H1 (cell line): Measurements from ENCODE around the gene ACP2. TPM values are rescaled to one million over a fixed set of nuclear protein-coding genes. Genes with fewer than 3 reads are reported as not detected.

Experiments
- CTCF ChIA-PET: fragments of 300-600 bp; sonication (Branson Sonifier 250); formaldehyde crosslinking; loops from one replicate; lab custom pipeline; 2021; ENCODE audit not compliant: partially characterized antibody; lab: Charles Lee
- POLR2A ChIA-PET: fragments of 300-600 bp; sonication (Branson Sonifier 250); formaldehyde crosslinking; loops from one replicate; lab custom pipeline; 2021; ENCODE audit warnings: inconsistent platforms; ENCODE audit not compliant: partially characterized antibody; lab: Charles Lee
- DNase-seq, 2 experiments: peaks; one replicate each; pipeline versions ENCODE4 v3.0.0 to v3.0.0-alpha.2; 2010 to 2022; ENCODE audit warnings: low spot score in 2 of 2, low read depth in 1 of 2, mixed read lengths in 1 of 2
- FAIRE-seq: peaks from 2 replicates; lab custom pipeline; 2011; peaks lifted over from hg19 to GRCh38; lab: Jason Lieb, UNC
- H2AFZ ChIP-seq: 2 replicates; pipeline ENCODE4 v1.8.1; 2012; ENCODE audit warnings: low read length, inconsistent platforms
- H2AK5ac ChIP-seq: 2 replicates; pipeline ENCODE4 v1.6.1; 2013; ENCODE audit warnings: low read depth, low read length
- H2BK120ac ChIP-seq: replicated peaks from 2 replicates; pipeline ENCODE3; 2013; ENCODE audit warnings: low read depth, low read length, inconsistent platforms
- H2BK12ac ChIP-seq: 2 replicates; pipeline ENCODE4 v1.6.1; 2013; ENCODE audit warnings: low read depth, low read length
- H2BK15ac ChIP-seq: 2 replicates; pipeline ENCODE4 v1.6.1; 2013; ENCODE audit warnings: low read length
- H2BK20ac ChIP-seq: 2 replicates; pipeline ENCODE4 v1.6.1; 2013; ENCODE audit warnings: low read length
- H2BK5ac ChIP-seq: 2 replicates; pipeline ENCODE4 v1.6.1; 2013; ENCODE audit warnings: low read depth, low read length
- H3K14ac ChIP-seq: 2 replicates; pipeline ENCODE4 v1.6.1; 2013; ENCODE audit warnings: inconsistent platforms; ENCODE audit not compliant: insufficient read length
- H3K18ac ChIP-seq: 2 replicates; pipeline ENCODE4 v1.6.1; 2013; ENCODE audit warnings: low read length; ENCODE audit errors: extremely low read depth
- H3K23ac ChIP-seq: 2 replicates; pipeline ENCODE4 v1.6.1; 2013; ENCODE audit warnings: inconsistent platforms; ENCODE audit not compliant: insufficient read length
- H3K23me2 ChIP-seq: 2 replicates; pipeline ENCODE4 v1.6.1; 2013; ENCODE audit warnings: low read depth, low read length
- H3K27ac ChIP-seq: 2 replicates; pipeline ENCODE4 v1.6.1; 2011; ENCODE audit warnings: low read depth, low read length, inconsistent platforms
- H3K27me3 ChIP-seq, 4 experiments: replicated peaks in 1 of 4; 1 replicate in 1 of 4; 2 replicates in 3 of 4; pipeline versions ENCODE4 v1.6.1 to v1.8.1; 2011 to 2013; ENCODE audit warnings: low read length in 3 of 4, mild to moderate bottlenecking in 3 of 4, inconsistent platforms in 2 of 4, mixed read lengths in 2 of 4, moderate library complexity in 1 of 4; ENCODE audit not compliant: control insufficient read depth in 3 of 4, insufficient read depth in 3 of 4; ENCODE audit errors: extremely low read depth in 1 of 4
- H3K36me3 ChIP-seq, 4 experiments: 2 replicates each; pipeline versions ENCODE4 v1.6.1 to v1.8.1; 2011 to 2013; ENCODE audit warnings: mild to moderate bottlenecking in 4 of 4, low read length in 3 of 4, moderate library complexity in 2 of 4, control low read depth in 1 of 4, inconsistent platforms in 1 of 4; ENCODE audit not compliant: insufficient read depth in 4 of 4, control insufficient read depth in 2 of 4
- H3K4ac ChIP-seq: replicated peaks from 2 replicates; pipeline ENCODE3; 2013; ENCODE audit warnings: low read length, low read depth, mixed read lengths, inconsistent platforms; ENCODE audit not compliant: insufficient read length
- H3K4me1 ChIP-seq, 4 experiments: replicated peaks in 1 of 4; 1 replicate in 1 of 4; 2 replicates in 3 of 4; pipeline versions ENCODE4 v1.6.1 to v1.8.1; 2011 to 2013; ENCODE audit warnings: low read length in 3 of 4, inconsistent platforms in 2 of 4, mixed read lengths in 1 of 4; ENCODE audit not compliant: insufficient read depth in 4 of 4, control insufficient read depth in 3 of 4
- H3K4me2 ChIP-seq, 2 experiments: 2 replicates each; pipeline versions ENCODE4 v1.6.1 to v1.8.1; 2011 to 2013; ENCODE audit warnings: low read depth in 2 of 2, low read length in 2 of 2, control low read depth in 1 of 2, inconsistent platforms in 1 of 2, mild to moderate bottlenecking in 1 of 2; ENCODE audit not compliant: insufficient read depth in 1 of 2
- H3K4me3 ChIP-seq, 4 experiments: fragments of 200-600, 300-600 bp in 1 of 4; sonication (generic), shearing (Covaris generic), sonication (Bioruptor Twin) in 1 of 4; 2 replicates each; pipeline versions ENCODE4 v1.5.1 to v1.8.1; 2011 to 2016; ENCODE audit warnings: low read length in 4 of 4, low read depth in 3 of 4, control low read depth in 2 of 4, inconsistent platforms in 2 of 4, mild to moderate bottlenecking in 2 of 4, mixed read lengths in 1 of 4, moderate library complexity in 1 of 4; ENCODE audit not compliant: insufficient read depth in 2 of 4; ENCODE audit errors: extremely low read depth in 1 of 4
- H3K56ac ChIP-seq: replicated peaks from 2 replicates; pipeline ENCODE3; 2013; ENCODE audit warnings: low read depth, mild to moderate bottlenecking, mixed read lengths, low read length, inconsistent platforms; ENCODE audit not compliant: insufficient read length
- H3K79me1 ChIP-seq: 2 replicates; pipeline ENCODE4 v1.6.1; 2013; ENCODE audit warnings: low read depth, low read length, control low read depth
- H3K79me2 ChIP-seq, 2 experiments: 2 replicates each; pipeline versions ENCODE4 v1.6.1 to v1.8.1; 2012 to 2013; ENCODE audit warnings: low read length in 2 of 2, mild to moderate bottlenecking in 2 of 2, inconsistent platforms in 1 of 2; ENCODE audit not compliant: insufficient read depth in 2 of 2, control insufficient read depth in 1 of 2
- H3K9ac ChIP-seq, 4 experiments: replicated peaks in 1 of 4; 1 replicate in 1 of 4; 2 replicates in 3 of 4; pipeline versions ENCODE4 v1.6.1 to v1.8.1; 2011 to 2013; ENCODE audit warnings: low read depth in 3 of 4, low read length in 3 of 4, control low read depth in 2 of 4, mild to moderate bottlenecking in 2 of 4, moderate library complexity in 2 of 4, inconsistent platforms in 1 of 4; ENCODE audit errors: extremely low read depth in 1 of 4
- H3K9me3 ChIP-seq, 2 experiments: 2 replicates each; pipeline versions ENCODE4 v1.6.1 to v1.8.1; 2012 to 2013; ENCODE audit warnings: mild to moderate bottlenecking in 2 of 2, moderate library complexity in 2 of 2, control low read depth in 1 of 2, inconsistent platforms in 1 of 2, low read depth in 1 of 2, low read length in 1 of 2, mixed read lengths in 1 of 2; ENCODE audit not compliant: insufficient read depth in 2 of 2
- H4K20me1 ChIP-seq, 2 experiments: replicated peaks in 1 of 2; 2 replicates each; pipeline versions ENCODE3 to v1.8.1; 2011 to 2013; ENCODE audit warnings: inconsistent platforms in 2 of 2, low read length in 2 of 2, mild to moderate bottlenecking in 1 of 2; ENCODE audit not compliant: insufficient read depth in 2 of 2, control insufficient read depth in 1 of 2
- H4K5ac ChIP-seq: 2 replicates; pipeline ENCODE4 v1.6.1; 2013; ENCODE audit warnings: low read length, low read depth, mixed read lengths, inconsistent platforms; ENCODE audit not compliant: insufficient read length
- H4K8ac ChIP-seq: 2 replicates; pipeline ENCODE4 v1.8.0; 2013; ENCODE audit warnings: mild to moderate bottlenecking, moderate library complexity, low read length, inconsistent platforms; ENCODE audit not compliant: insufficient read depth; ENCODE audit errors: extremely low read depth
- H4K91ac ChIP-seq: replicated peaks from 2 replicates; pipeline ENCODE3; 2013; ENCODE audit warnings: low read length, mixed read lengths, inconsistent platforms; ENCODE audit not compliant: insufficient read length
- EP300 ChIP-seq, 2 experiments: IDR thresholded peaks; 1 replicate in 1 of 2; 2 replicates in 1 of 2; pipeline ENCODE4 v1.6.1; 2011 to 2012; ENCODE audit warnings: low read depth in 2 of 2, low read length in 2 of 2, mild to moderate bottlenecking in 2 of 2, borderline replicate concordance in 1 of 2, inconsistent platforms in 1 of 2, moderate library complexity in 1 of 2
- GTF2F1 ChIP-seq: IDR thresholded peaks from 2 replicates; pipeline ENCODE4 v1.6.1; 2012; ENCODE audit warnings: low read depth, low read length, improper control_type of control experiment, borderline replicate concordance
- JUN ChIP-seq: IDR thresholded peaks from 2 replicates; pipeline ENCODE4 v1.6.1; 2011; ENCODE audit warnings: low read depth, mild to moderate bottlenecking, improper control_type of control experiment, low read length
- KDM1A ChIP-seq: fragments of 200-600, 300-600 bp; sonication (generic); IDR thresholded peaks from 2 replicates; pipeline ENCODE4 v1.7.1; 2016; ENCODE audit warnings: mild to moderate bottlenecking, low read length, borderline replicate concordance
- KDM5A ChIP-seq: fragments of 200-600 bp; IDR thresholded peaks from 2 replicates; pipeline ENCODE4 v1.7.1; 2012; ENCODE audit warnings: mild to moderate bottlenecking, low read length, inconsistent platforms, mixed read lengths
- RFX5 ChIP-seq: IDR thresholded peaks from 2 replicates; pipeline ENCODE4 v1.6.1; 2011; ENCODE audit warnings: low read depth, low read length, improper control_type of control experiment, borderline replicate concordance
- SAP30 ChIP-seq: fragments of 300-600 bp; sonication (generic); IDR thresholded peaks from 2 replicates; pipeline ENCODE4 v1.7.1; 2012; ENCODE audit warnings: low read length, moderate library complexity, mild to moderate bottlenecking, inconsistent platforms; ENCODE audit not compliant: insufficient read depth, insufficient replicate concordance
- SIRT6 ChIP-seq: IDR thresholded peaks from one replicate; pipeline ENCODE4 v1.7.1; 2012; ENCODE audit warnings: low read length, inconsistent platforms
- SP4 ChIP-seq: IDR thresholded peaks from 2 replicates; pipeline ENCODE4 v1.6.1; 2012; ENCODE audit warnings: low read length, inconsistent platforms
- TAF1 ChIP-seq: IDR thresholded peaks from 2 replicates; pipeline ENCODE4 v1.6.1; 2011; ENCODE audit warnings: mild to moderate bottlenecking, low read depth, low read length
- TCF12 ChIP-seq: IDR thresholded peaks from 2 replicates; pipeline ENCODE4 v1.6.1; 2011; ENCODE audit warnings: low read depth, mild to moderate bottlenecking, low read length
- YY1 ChIP-seq: IDR thresholded peaks from 2 replicates; pipeline ENCODE4 v1.6.1; 2011; ENCODE audit warnings: low read depth, mild to moderate bottlenecking, low read length
- ZNF274 ChIP-seq: IDR thresholded peaks from 2 replicates; pipeline ENCODE4 v1.7.0; 2012; ENCODE audit warnings: low read length, borderline replicate concordance; ENCODE audit errors: extremely low read depth
- WGBS, 2 experiments: shearing (Covaris generic) in 1 of 2; methylation state at CpG; one replicate each; pipeline versions ENCODE4 v1.1.6 to v1.1.7; 2013 to 2015; ENCODE audit warnings: low lambda C conversion rate in 2 of 2, mixed read lengths in 2 of 2, inconsistent platforms in 1 of 2, low coverage in 1 of 2, missing lambda C conversion rate in 1 of 2; ENCODE audit not compliant: insufficient replicate concordance in 2 of 2, insufficient coverage in 1 of 2, insufficient read length in 1 of 2; ENCODE audit errors: extremely low coverage in 1 of 2, missing lambda C conversion rate in 1 of 2; 5-methylcytosine and 5-hydroxymethylcytosine counted together
- polyA plus RNA-seq, 7 experiments: library from polyadenylated mRNA; depleted of rRNA in 3 of 7; stranded (reverse) in 5 of 7; unstranded in 2 of 7; fragments of >200 nt in 5 of 7; fragments of 200-250 nt in 2 of 7; gene quantifications; 1 replicate in 5 of 7; 2 replicates in 1 of 7; 4 replicates in 1 of 7; pipeline versions ENCODE4 v1.2.1 to v1.2.3, GENCODE V29; 2011 to 2013; ENCODE audit warnings: missing spikeins in 2 of 7, mixed read lengths in 2 of 7
- total RNA-seq: library from RNA; stranded (reverse); fragmentation: NEBNext Ultra II Directional; extraction: Animal tissue kit (Norgen Biotek cat#: 25700); gene quantifications from 2 replicates; pipeline ENCODE4 v1.2.1, GENCODE V29; 2021

Gene ACP2
- total and polyA plus RNA-seq, 2 of the 8 experiments (the other 6 are each of a cell fraction or from before 2014, with no cell fraction given): 17.8 to 19.8 TPM

DNA sequence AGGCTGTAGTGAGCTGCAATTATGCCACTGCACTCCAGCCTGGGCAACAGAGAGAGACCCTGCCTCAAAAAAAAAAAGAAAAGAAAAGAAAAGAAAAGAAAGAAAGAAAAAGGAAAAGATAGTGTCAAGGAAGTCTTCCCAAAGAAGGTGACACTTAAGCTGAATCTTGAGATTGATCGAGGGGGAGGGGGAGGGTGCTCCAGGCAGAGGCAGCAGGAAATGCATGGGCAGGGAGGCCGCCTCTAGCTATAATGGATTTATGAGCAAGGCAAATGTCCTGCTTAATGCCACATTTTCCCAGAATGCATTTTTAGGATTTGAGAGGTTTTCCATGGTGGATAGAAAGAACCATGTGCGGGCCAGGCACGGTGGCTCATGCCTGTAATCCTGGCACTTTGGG lies 47.6 kb downstream of the ACP2 start:
- no peak overlapping the region for H3K56ac ChIP-seq
- no peak overlapping the region for H2BK15ac ChIP-seq
- H3K27ac ChIP-seq: no peak overlapping the region
- H3K4me2 ChIP-seq: no peak overlapping the region
- H2BK12ac ChIP-seq: no peak overlapping the region
- H3K4me3 ChIP-seq: no peak overlapping the region
- no peak overlapping the region for H4K8ac ChIP-seq
- H2BK20ac ChIP-seq: no peak overlapping the region
- no peak overlapping the region for H4K91ac ChIP-seq
- H3K14ac ChIP-seq: no peak overlapping the region
- 87% methylated on average over 4 of the region's 4 CpGs; no CpG with 5 or more reads in 1 of the 2 experiments for WGBS, 2 experiments
- no peaks in the 10 kb centered on the region for H3K79me2 ChIP-seq
- H2BK5ac ChIP-seq: no peak overlapping the region
- ChIA-PET CTCF (interaction anchor here (0.8 to 21.5 kb wide), 4 partner anchors 20 to 43 kb away, joined by 3 to 247 read pairs (median 11); partner anchors contain the start of genes ARFGAP2 and PACSIN3), POLR2A (interaction anchor here (2.7 to 3.3 kb wide), 3 partner anchors 13 to 14 kb away, joined by 10 to 14 read pairs (median 14); partner anchors contain the start of genes DDB2 and PACSIN3)
- H3K9ac ChIP-seq: no peak overlapping the region
- peaks cover 2 to 7% (median 5%) of the 10 kb centered on the region in 4 experiments; a peak in 6 of 7 replicates for H3K4me1 ChIP-seq
- no peaks in the 10 kb centered on the region for H3K9me3 ChIP-seq
- H3K23me2 ChIP-seq: no peaks in the 10 kb centered on the region
- DNase-seq (no peak), FAIRE-seq (no peak)
- H3K23ac ChIP-seq: no peak overlapping the region
- no peak overlapping the region for H3K4ac ChIP-seq
- no peak overlapping the region for H2AFZ ChIP-seq
- no peak overlapping the region for H2AK5ac ChIP-seq
- H4K5ac ChIP-seq: no peak overlapping the region
- no peaks in the 10 kb centered on the region for H3K36me3 ChIP-seq
- H3K27me3 ChIP-seq: no peaks in the 10 kb centered on the region
- H2BK120ac ChIP-seq: no peak overlapping the region
- H4K20me1 ChIP-seq: no peaks in the 10 kb centered on the region
- H3K18ac ChIP-seq: no peak overlapping the region
- no peaks in the 10 kb centered on the region for H3K79me1 ChIP-seq
- TF ChIP-seq KDM5A: no peak
- TF ChIP-seq TAF1: no peak
- no peak for TF ChIP-seq GTF2F1
- no peak for TF ChIP-seq SP4
- TF ChIP-seq SAP30: no peak
- no peak for TF ChIP-seq JUN
- no peak for TF ChIP-seq EP300 (IDR thresholded peaks at IDR 0.05; ENCODE audit: borderline replicate concordance in 1 of 2, low read depth in 2 of 2, low read length in 2 of 2)
- no peak for TF ChIP-seq KDM1A
- TF ChIP-seq ZNF274: no peak
- TF ChIP-seq SIRT6: no peak
- TF ChIP-seq TCF12: no peak
- no peak for TF ChIP-seq RFX5
- no peak for TF ChIP-seq YY1
